ENCODE data around the gene PABPC1L.

The PABPC1L gene

GRCh38 chr20:44954211-44954610 lies 44.4 kb downstream of the PABPC1L start:
- H3K4me3 ChIP-seq (ENCODE audit: low read depth, low read length), result no peak overlapping the region
- no peak for TF ChIP-seq CTCF (IDR thresholded peaks at IDR 0.05; ENCODE audit: low read depth, low read length)

- H3K4me3 ChIP-seq (ENCODE audit: low read depth, low read length), result no peak overlapping the region
These were observed 45.4 kb downstream of the PABPC1L start for GRCh38 chr20:44955270-44955669.

GRCh38 chr20:44956410-44956809 lies 46.5 kb downstream of the PABPC1L start:
- H3K4me3 ChIP-seq (ENCODE audit: low read depth, low read length), result no peak overlapping the region
- TF ChIP-seq CTCF (IDR thresholded peaks at IDR 0.05; ENCODE audit: low read depth, low read length), result no peak

More at GRCh38 chr20:44955270-44955669, 45.4 kb downstream of the PABPC1L start:
- TF ChIP-seq CTCF (IDR thresholded peaks at IDR 0.05; ENCODE audit: low read depth, low read length), result no peak

- peak overlapping the region; percentile 77 for H3K4me3 ChIP-seq (ENCODE audit: low read depth, low read length)
- no peak for TF ChIP-seq CTCF (IDR thresholded peaks at IDR 0.05; ENCODE audit: low read depth, low read length)
These were observed 48.4 kb downstream of the PABPC1L start for GRCh38 chr20:44958276-44958675.

- peak overlapping the region; percentile 77 for H3K4me3 ChIP-seq (ENCODE audit: low read depth, low read length)
- no peak for TF ChIP-seq CTCF (IDR thresholded peaks at IDR 0.05; ENCODE audit: low read depth, low read length)
These were observed 49.3 kb downstream of the PABPC1L start for GRCh38 chr20:44959082-44959637.

GRCh38 chr20:44959638-44960102 lies 49.8 kb downstream of the PABPC1L start:
- no peak for TF ChIP-seq CTCF (IDR thresholded peaks at IDR 0.05; ENCODE audit: low read depth, low read length)

GRCh38 chr20:44960103-44960852 lies 50.4 kb downstream of the PABPC1L start, which contains the start of gene TOMM34:
Gene TOMM34 (minus strand): TSS chr20:44960397. CDS start chr20:44960333, 64 bp downstream.
- TF ChIP-seq CTCF (IDR thresholded peaks at IDR 0.05; ENCODE audit: low read depth, low read length), result no peak
- H3K4me3 ChIP-seq (ENCODE audit: low read depth, low read length), result peak within 1 kb of the TSS; percentile 77

More at GRCh38 chr20:44959638-44960102, 49.8 kb downstream of the PABPC1L start:
- peak overlapping the region; percentile 77 for H3K4me3 ChIP-seq (ENCODE audit: low read depth, low read length)

Measured in WI38 (cell line).